Adrenal gland (tissue), 5 donors: ENCODE measurements around the gene ACOT13.

ENCODE experiments used
- CTCF ChIP-seq, 6 experiments: fragments of 450-650 bp in 4 of 6; fragments of 200-600 bp in 2 of 6; sonication (generic) in 1 of 6; IDR thresholded peaks; 1 replicate in 5 of 6; 2 replicates in 1 of 6; pipeline versions ENCODE4 v1.5.1 to v1.8.0; 2016 to 2021; ENCODE audit warnings: antibody characterized with exemption in 6 of 6, mild to moderate bottlenecking in 2 of 6, moderate library complexity in 1 of 6
- POLR2A ChIP-seq, 2 donors: fragments of 450-650 bp; IDR thresholded peaks; one replicate each; pipeline ENCODE4 v1.6.1; 2017; ENCODE audit warnings: antibody characterized with exemption in 2 of 2, mild to moderate bottlenecking in 2 of 2, moderate library complexity in 1 of 2
- donor health status: DM: no; HTN: no; CAD: no.

- no peak for TF ChIP-seq CTCF (IDR thresholded peaks at IDR 0.05)
- no peak for TF ChIP-seq POLR2A (IDR thresholded peaks at IDR 0.05)
Observed at GRCh38 chr6:24668997-24669361, 2.1 kb downstream of the ACOT13 start.
